ENCODE measurements around the gene NPTN. TPM values are rescaled to one million over a fixed set of nuclear protein-coding genes. Genes with fewer than 3 reads are reported as not detected.

The NPTN gene
- total and polyA plus RNA-seq, 2 experiments from 2014 or later: 56.3 to 113 TPM

DNA sequence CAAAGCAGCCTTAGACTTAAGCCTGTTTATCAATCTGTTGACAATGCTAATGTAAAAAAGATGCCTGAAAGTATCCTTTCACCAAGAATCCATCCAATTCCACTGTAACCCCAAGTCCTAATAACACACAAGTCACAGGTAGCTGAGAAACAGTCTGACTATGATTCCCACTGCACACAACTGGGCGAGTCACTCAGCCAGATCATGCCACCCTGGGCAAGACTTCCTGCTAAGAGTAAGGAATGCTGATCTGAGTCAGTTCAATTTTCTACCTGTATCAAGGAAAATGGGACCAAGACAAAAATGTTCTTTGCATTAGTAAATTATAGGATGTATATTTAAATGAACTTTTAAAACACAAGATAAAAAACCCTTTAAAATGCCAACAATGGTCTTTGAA is 33.3 kb downstream of the NPTN start:
- DNase-seq (ENCODE audit: low spot score) (no peak), ATAC-seq (no peak)
- H3K27ac Mint-ChIP-seq: 0 out of 2 replicates have a peak overlapping the region, but pooled peaks have one; percentile 25
- H3K9me3 Mint-ChIP-seq: no peaks in the 10 kb centered on the region
- Histone ChIP-seq H3K4me2 (no peak overlapping the region), H2AFZ (no peak overlapping the region), H3K27ac (ENCODE audit: low read depth) (no peak overlapping the region), H3K79me2 (replicated peaks; ENCODE audit: insufficient read depth) (peaks cover 100% of the 10 kb centered on the region), H4K20me1 (replicated peaks; ENCODE audit: insufficient read depth) (peaks cover 84% of the 10 kb centered on the region), H3K4me1 (ENCODE audit: insufficient read depth) (peaks cover 68% of the 10 kb centered on the region), H3K36me3 (ENCODE audit: insufficient read depth) (peaks cover 9% of the 10 kb centered on the region; the same call in 1 of the 2 replicates), H3K9me2 (ENCODE audit: insufficient read depth) (no peaks in the 10 kb centered on the region), H3K4me3 (no peak overlapping the region), H3K27me3 (ENCODE audit: insufficient read depth) (no peaks in the 10 kb centered on the region), H3F3A (replicated peaks; ENCODE audit: low read depth) (0 out of 2 replicates have a peak, but pooled peaks cover 2% of the 10 kb centered on the region)
- H3K36me3 Mint-ChIP-seq (ENCODE audit: low read depth): no peaks in the 10 kb centered on the region
- H3K27me3 Mint-ChIP-seq (ENCODE audit: insufficient read depth, low read depth, poor library complexity): peaks cover 2% of the 10 kb centered on the region
- TF ChIP-seq, protein P1, sequence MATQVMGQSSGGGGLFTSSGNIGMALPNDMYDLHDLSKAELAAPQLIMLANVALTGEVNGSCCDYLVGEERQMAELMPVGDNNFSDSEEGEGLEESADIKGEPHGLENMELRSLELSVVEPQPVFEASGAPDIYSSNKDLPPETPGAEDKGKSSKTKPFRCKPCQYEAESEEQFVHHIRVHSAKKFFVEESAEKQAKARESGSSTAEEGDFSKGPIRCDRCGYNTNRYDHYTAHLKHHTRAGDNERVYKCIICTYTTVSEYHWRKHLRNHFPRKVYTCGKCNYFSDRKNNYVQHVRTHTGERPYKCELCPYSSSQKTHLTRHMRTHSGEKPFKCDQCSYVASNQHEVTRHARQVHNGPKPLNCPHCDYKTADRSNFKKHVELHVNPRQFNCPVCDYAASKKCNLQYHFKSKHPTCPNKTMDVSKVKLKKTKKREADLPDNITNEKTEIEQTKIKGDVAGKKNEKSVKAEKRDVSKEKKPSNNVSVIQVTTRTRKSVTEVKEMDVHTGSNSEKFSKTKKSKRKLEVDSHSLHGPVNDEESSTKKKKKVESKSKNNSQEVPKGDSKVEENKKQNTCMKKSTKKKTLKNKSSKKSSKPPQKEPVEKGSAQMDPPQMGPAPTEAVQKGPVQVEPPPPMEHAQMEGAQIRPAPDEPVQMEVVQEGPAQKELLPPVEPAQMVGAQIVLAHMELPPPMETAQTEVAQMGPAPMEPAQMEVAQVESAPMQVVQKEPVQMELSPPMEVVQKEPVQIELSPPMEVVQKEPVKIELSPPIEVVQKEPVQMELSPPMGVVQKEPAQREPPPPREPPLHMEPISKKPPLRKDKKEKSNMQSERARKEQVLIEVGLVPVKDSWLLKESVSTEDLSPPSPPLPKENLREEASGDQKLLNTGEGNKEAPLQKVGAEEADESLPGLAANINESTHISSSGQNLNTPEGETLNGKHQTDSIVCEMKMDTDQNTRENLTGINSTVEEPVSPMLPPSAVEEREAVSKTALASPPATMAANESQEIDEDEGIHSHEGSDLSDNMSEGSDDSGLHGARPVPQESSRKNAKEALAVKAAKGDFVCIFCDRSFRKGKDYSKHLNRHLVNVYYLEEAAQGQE (IDR thresholded peaks at IDR 0.05; ENCODE audit: unreplicated experiment): no peak
- TF ChIP-seq STAT1 (IDR thresholded peaks at IDR 0.05; ENCODE audit: unreplicated experiment) (no peak), JUNB (IDR thresholded peaks at IDR 0.05; ENCODE audit: unreplicated experiment) (no peak), POLR2AphosphoS5 (IDR thresholded peaks at IDR 0.05; ENCODE audit: low read depth) (no peak)
- TF ChIP-seq, protein P2, sequence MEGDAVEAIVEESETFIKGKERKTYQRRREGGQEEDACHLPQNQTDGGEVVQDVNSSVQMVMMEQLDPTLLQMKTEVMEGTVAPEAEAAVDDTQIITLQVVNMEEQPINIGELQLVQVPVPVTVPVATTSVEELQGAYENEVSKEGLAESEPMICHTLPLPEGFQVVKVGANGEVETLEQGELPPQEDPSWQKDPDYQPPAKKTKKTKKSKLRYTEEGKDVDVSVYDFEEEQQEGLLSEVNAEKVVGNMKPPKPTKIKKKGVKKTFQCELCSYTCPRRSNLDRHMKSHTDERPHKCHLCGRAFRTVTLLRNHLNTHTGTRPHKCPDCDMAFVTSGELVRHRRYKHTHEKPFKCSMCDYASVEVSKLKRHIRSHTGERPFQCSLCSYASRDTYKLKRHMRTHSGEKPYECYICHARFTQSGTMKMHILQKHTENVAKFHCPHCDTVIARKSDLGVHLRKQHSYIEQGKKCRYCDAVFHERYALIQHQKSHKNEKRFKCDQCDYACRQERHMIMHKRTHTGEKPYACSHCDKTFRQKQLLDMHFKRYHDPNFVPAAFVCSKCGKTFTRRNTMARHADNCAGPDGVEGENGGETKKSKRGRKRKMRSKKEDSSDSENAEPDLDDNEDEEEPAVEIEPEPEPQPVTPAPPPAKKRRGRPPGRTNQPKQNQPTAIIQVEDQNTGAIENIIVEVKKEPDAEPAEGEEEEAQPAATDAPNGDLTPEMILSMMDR (conservative IDR thresholded peaks at IDR 0.05; ENCODE audit: low read depth in 2 of 2): no peak
- peaks cover 48% of the 10 kb centered on the region for H3K4me1 Mint-ChIP-seq
- no peak overlapping the region for H3K4me3 Mint-ChIP-seq

DNA sequence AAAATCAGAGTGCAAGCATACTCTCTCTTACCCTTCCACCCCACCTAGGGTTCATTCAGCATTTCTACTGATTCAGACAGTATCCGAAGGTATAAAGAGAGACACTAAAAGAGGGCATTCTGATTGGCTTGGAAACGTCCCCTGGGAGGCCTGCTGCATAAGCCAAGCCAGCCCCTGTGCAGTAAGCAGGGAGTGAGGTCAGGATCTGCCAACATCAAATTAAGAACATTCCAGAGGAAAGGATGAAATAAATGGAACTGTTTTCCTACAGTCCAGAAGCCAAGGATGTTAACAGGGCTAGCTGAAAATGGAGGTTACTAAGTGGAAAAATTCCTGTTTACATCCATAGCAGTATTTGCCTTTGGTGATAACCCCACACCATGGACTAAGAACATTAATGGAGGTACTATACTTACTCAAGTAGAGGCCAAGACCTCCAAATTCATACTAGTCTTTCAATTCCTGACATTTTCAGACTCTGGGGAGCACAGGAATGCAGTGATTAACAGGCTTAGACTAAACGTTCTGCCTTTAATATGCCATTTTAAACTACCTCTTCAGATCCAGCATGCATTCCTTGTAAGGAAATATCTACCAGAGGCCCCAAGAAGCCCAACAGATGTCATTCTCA is 34.5 kb downstream of the NPTN start:
- Mint-ChIP-seq H3K36me3 (ENCODE audit: low read depth) (no peaks in the 10 kb centered on the region), H3K9me3 (no peaks in the 10 kb centered on the region), H3K27ac (no peak overlapping the region), H3K4me3 (no peak overlapping the region), H3K4me1 (peaks cover 48% of the 10 kb centered on the region), H3K27me3 (ENCODE audit: insufficient read depth, low read depth, poor library complexity) (peaks cover 2% of the 10 kb centered on the region)
- Histone ChIP-seq H3K79me2 (replicated peaks; ENCODE audit: insufficient read depth) (peaks cover 100% of the 10 kb centered on the region), H3K4me3 (no peak overlapping the region), H3F3A (replicated peaks; ENCODE audit: low read depth) (0 out of 2 replicates have a peak, but pooled peaks cover 2% of the 10 kb centered on the region), H3K27me3 (ENCODE audit: insufficient read depth) (no peaks in the 10 kb centered on the region), H3K9me2 (ENCODE audit: insufficient read depth) (no peaks in the 10 kb centered on the region), H3K4me1 (ENCODE audit: insufficient read depth) (peaks cover 73% of the 10 kb centered on the region), H4K20me1 (replicated peaks; ENCODE audit: insufficient read depth) (peaks cover 84% of the 10 kb centered on the region), H3K4me2 (no peak overlapping the region), H3K27ac (ENCODE audit: low read depth) (no peak overlapping the region), H2AFZ (no peak overlapping the region), H3K36me3 (ENCODE audit: insufficient read depth) (peaks cover 9% of the 10 kb centered on the region; the same call in 1 of the 2 replicates)
- ATAC-seq (peak; percentile 12; the same call in 2 of the 3 replicates), DNase-seq (ENCODE audit: low spot score) (no peak)
- TF ChIP-seq ZNF331 (CRISPR knock-in tag; IDR thresholded peaks at IDR 0.05; ENCODE audit: low read depth) (no peak), ZNF114 (CRISPR knock-in tag; IDR thresholded peaks at IDR 0.05) (no peak), POLR2AphosphoS5 (IDR thresholded peaks at IDR 0.05; ENCODE audit: low read depth) (no peak), JUNB (IDR thresholded peaks at IDR 0.05; ENCODE audit: unreplicated experiment) (no peak), EZH2phosphoT487 (IDR thresholded peaks at IDR 0.05; ENCODE audit: unreplicated experiment) (no peak), NANOG (IDR thresholded peaks at IDR 0.05; ENCODE audit: borderline replicate concordance) (no peak)
- TF ChIP-seq, protein P3, sequence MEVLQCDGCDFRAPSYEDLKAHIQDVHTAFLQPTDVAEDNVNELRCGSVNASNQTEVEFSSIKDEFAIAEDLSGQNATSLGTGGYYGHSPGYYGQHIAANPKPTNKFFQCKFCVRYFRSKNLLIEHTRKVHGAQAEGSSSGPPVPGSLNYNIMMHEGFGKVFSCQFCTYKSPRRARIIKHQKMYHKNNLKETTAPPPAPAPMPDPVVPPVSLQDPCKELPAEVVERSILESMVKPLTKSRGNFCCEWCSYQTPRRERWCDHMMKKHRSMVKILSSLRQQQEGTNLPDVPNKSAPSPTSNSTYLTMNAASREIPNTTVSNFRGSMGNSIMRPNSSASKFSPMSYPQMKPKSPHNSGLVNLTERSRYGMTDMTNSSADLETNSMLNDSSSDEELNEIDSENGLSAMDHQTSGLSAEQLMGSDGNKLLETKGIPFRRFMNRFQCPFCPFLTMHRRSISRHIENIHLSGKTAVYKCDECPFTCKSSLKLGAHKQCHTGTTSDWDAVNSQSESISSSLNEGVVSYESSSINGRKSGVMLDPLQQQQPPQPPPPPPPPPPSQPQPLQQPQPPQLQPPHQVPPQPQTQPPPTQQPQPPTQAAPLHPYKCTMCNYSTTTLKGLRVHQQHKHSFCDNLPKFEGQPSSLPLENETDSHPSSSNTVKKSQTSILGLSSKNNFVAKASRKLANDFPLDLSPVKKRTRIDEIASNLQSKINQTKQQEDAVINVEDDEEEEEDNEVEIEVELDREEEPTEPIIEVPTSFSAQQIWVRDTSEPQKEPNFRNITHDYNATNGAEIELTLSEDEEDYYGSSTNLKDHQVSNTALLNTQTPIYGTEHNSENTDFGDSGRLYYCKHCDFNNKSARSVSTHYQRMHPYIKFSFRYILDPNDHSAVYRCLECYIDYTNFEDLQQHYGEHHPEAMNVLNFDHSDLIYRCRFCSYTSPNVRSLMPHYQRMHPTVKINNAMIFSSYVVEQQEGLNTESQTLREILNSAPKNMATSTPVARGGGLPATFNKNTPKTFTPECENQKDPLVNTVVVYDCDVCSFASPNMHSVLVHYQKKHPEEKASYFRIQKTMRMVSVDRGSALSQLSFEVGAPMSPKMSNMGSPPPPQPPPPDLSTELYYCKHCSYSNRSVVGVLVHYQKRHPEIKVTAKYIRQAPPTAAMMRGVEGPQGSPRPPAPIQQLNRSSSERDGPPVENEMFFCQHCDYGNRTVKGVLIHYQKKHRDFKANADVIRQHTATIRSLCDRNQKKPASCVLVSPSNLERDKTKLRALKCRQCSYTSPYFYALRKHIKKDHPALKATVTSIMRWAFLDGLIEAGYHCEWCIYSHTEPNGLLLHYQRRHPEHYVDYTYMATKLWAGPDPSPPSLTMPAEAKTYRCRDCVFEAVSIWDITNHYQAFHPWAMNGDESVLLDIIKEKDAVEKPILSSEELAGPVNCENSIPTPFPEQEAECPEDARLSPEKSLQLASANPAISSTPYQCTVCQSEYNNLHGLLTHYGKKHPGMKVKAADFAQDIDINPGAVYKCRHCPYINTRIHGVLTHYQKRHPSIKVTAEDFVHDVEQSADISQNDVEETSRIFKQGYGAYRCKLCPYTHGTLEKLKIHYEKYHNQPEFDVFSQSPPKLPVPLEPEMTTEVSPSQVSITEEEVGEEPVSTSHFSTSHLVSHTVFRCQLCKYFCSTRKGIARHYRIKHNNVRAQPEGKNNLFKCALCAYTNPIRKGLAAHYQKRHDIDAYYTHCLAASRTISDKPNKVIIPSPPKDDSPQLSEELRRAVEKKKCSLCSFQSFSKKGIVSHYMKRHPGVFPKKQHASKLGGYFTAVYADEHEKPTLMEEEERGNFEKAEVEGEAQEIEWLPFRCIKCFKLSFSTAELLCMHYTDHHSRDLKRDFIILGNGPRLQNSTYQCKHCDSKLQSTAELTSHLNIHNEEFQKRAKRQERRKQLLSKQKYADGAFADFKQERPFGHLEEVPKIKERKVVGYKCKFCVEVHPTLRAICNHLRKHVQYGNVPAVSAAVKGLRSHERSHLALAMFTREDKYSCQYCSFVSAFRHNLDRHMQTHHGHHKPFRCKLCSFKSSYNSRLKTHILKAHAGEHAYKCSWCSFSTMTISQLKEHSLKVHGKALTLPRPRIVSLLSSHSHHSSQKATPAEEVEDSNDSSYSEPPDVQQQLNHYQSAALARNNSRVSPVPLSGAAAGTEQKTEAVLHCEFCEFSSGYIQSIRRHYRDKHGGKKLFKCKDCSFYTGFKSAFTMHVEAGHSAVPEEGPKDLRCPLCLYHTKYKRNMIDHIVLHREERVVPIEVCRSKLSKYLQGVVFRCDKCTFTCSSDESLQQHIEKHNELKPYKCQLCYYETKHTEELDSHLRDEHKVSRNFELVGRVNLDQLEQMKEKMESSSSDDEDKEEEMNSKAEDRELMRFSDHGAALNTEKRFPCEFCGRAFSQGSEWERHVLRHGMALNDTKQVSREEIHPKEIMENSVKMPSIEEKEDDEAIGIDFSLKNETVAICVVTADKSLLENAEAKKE (CRISPR knock-in tag; IDR thresholded peaks at IDR 0.05): no peak

Data from GM23338 (cell line).